Stimulated activated CD8-positive, alpha-beta memory T cell treated with anti-CD3 and anti-CD28 coated beads, Interleukin-15, amount 100 ng/mL, for 24 hours (primary cell): ENCODE results near the gene NES.
"Not testable (repeated sequence)": the region's sequence is repeated elsewhere in the genome, so short reads cannot be mapped to it uniquely, and the experiment has no call there.

Experiments used
- DNase-seq: peaks from one replicate; pipeline ENCODE4 v3.0.0-alpha.2; 2020; ENCODE audit warnings: low read depth

NES gene

DNA sequence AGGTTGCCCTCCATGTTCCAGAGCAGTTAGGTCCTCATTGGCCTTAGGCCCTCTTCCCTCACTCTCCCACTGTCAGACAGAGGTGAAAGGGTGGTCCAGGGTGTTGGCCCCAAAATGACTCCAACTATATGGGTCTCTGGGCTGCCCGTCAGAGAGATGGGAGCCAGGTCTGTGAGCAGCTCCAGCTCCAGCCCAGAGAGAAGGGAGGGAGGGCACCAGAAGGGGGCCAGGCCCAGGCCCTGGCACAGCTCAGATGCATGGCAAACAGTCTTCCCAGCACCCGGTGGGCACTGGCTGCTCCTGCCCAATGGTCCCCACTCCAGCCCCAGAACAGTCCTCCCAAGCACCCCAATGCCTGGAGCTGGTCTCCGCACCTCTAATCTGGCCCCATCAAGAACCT lies 33.1 kb downstream of the NES start:
- no peak for DNase-seq

- DNase-seq = no peak
Measured at GRCh38 chr1:156643778-156644092, 33.5 kb downstream of the NES start.

DNA sequence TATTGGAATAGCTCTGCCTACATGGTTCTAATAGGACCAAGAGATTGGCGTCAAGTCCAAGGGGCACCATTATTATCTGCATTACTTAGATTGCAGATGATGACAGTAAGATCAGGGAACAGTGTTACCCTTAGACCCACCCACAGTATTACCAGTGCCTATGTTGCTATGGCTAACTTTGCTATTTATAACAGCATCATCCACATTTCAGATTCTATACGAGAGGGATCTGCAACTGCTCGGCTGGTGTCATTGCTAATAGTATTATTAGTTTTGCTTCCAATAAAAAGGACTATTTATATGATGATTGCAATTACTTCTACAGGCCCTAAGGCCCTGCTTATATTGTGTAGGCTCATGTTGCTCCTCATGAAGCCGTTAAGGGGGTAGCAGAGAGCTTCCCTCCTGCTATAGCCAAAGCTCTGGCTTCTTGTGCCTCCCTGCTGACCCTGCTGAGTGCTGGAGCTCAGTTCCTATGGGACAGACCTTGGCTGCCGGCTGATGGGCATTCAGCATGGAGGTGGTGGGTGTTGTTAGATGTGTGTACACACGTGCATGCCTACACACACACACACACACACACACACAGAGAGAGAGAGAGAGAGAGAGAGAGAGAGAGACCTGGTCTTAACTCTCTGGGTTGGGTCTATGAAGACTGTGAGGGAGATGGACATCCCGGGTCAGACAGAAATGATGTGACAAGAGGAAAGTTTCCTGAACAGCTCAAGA lies 34.0 kb downstream of the NES start:
- DNase-seq = no peak

GRCh38 chr1:156642265-156643048 lies 34.8 kb downstream of the NES start:
- no peak for DNase-seq

DNA sequence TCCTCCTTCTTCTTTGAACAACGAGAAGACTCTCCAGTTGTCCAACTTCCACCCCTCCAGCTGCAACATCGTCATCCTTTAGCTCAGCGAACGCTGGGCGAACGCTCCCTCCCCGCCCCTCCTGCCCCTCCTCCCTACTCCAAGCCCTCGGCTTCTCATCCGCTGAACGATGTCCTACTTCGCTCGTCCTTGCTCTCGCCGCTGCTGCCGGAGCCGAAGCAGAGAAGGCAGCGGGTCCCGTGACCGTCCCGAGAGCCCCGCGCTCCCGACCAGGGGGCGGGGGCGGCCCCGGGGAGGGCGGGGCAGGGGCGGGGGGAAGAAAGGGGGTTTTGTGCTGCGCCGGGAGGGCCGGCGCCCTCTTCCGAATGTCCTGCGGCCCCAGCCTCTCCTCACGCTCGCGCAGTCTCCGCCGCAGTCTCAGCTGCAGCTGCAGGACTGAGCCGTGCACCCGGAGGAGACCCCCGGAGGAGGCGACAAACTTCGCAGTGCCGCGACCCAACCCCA lies 35.4 kb downstream of the NES start, which contains the start of gene BCAN:
Gene BCAN (plus strand): TSS at position 357 of the 504 bp plus-strand sequence. CDS start 3,938 bp downstream, outside the sequence.
- DNase-seq = no peak

GRCh38 chr1:156640842-156641706 lies 36.1 kb downstream of the NES start:
- no peak for DNase-seq

- DNase-seq = no peak
Measured at GRCh38 chr1:156639601-156640101, 37.6 kb downstream of the NES start.

GRCh38 chr1:156638189-156638985 lies 38.8 kb downstream of the NES start:
- no peak for DNase-seq

GRCh38 chr1:156632355-156632754 lies 44.9 kb downstream of the NES start:
- DNase-seq = no peak

DNA sequence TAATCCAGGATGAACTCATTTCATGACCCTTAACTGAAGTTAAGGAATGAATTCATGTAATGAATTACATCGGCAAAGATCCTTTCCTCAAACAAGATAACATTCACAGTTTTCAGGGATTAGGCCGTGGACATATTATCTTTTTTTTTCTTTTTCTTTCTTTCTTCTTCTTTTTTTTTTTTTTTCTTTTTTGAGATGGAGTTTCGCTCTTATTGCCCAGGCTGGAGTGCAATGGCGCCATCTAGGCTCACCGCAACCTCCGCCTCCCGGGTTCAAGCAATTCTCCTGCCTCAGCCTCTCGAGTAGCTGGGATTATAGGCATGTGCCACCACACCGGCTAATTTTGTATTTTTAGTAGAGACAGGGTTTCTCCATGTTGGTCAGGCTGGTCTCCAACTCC lies 46.1 kb downstream of the NES start:
- not testable (repeated sequence) for DNase-seq

- no peak for DNase-seq
Measured at GRCh38 chr1:156629823-156630449, 47.3 kb downstream of the NES start.

DNA sequence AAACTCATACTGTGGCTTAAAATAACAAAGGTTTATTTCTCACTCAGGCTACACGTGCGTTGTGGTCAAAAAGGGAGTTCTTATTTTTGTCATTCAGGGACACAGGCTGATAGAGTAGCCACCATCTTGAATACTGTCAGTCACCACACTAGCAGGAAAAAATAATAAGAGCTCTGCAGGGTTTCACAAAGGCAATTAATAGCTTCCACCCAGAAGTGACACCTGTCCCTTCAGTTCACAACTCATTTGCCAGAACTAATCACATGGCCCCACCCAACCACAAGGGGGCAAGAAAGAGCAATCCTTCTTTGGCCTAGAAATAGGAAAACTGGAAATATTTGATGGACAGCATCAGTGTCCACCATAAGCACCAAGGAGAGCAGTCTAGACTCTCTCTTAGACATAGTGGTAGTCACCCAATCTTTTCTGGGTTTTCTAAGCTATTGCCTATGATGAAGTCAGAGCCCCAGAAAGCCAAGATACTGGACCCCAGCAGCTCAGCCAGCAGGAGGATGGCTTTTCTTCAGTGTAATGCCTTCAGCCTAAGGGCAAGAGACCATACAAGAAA lies 49.8 kb downstream of the NES start:
- DNase-seq = no peak

DNA sequence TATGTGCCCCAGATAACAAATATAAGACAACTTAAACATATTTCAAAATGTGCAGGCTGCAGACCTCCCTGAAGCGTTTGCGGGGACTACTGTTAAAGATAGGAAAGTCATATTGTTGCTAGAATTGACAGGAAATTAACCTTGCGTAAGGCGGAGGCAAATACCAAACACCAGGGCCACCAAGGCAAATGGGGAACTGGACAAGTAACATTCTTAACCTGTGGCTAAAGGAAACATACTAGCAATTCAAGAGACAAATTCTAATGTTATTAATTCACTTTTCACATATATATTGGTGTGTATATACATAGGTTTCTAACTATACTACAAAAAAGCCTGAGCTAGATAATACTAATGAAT lies 51.1 kb downstream of the NES start:
- DNase-seq = no peak

GRCh38 chr1:156625436-156626078 lies 51.6 kb downstream of the NES start:
- peak; percentile 35 for DNase-seq

GRCh38 chr1:156624814-156625435 lies 52.3 kb downstream of the NES start:
- no peak for DNase-seq

- DNase-seq = no peak
Measured at GRCh38 chr1:156623946-156624813, 53.0 kb downstream of the NES start.

- DNase-seq = no peak
Measured at GRCh38 chr1:156622581-156623297, 54.5 kb downstream of the NES start.

GRCh38 chr1:156619582-156619955 lies 57.6 kb downstream of the NES start:
- DNase-seq = no peak
